OCI-M2 (cell line): ENCODE results near the gene TBX3.

Experiments used
- DNase-seq: peaks from one replicate; lab custom pipeline; 2025; ENCODE audit not compliant: unreplicated experiment; lab: John Stamatoyannopoulos, UW

TBX3 gene

DNA sequence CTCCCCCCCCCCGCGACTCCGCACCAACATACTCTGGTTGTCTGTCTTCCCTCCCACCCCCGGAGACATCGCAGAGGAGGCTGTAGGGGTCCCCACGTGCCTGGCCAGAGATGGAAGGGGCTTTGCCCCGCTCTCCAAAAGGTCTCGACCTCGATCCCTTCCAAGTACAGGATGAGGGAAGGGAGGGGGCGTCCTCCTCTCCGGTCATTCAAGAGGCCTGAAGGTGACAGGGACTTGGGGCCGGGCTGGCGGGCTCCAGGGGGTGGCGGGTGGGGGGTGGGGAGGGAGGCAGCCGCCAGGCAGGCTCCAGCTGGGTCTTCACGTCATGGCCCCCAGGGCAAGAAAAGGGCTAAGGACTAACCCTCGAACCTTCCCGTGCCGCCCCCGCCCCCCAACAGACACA is 15.1 kb downstream of the TBX3 start:
- DNase-seq, result no peak

DNA sequence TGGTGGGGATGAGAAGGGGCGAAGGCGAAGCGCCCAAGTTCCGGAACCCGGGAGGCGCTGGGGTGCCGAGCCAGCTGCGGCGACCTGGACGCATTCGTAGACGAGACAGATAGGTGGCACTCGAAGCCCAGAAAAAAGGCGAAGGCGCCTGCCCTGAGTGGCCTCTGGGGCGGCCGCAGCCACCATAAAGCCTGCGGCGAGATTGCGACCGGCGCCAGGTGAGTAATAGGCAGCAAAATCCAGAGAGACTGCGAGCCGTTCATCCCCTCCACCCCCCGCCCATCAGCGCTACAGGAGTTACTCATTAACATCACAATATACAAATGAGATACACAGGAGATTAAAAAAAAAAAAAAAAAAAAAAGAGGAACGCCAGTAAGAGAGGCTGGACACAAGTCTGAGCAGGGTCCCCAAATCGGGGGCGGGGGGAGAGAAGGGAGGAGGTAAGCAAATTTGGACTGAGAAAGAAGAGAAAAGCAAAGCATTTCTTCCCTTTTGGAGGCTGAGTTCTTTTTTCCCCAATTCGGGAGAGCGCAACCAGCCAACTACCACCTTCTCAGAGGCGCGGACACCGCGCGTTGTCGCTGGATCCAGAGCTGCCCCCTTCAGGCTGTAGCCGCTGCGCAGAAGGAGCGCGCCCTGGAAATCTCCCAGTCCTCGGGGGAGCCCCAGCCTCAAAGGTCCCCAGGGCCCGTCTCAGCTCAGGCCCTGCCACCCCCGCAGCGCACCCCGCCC is 15.7 kb downstream of the TBX3 start:
- DNase-seq, result no peak

DNA sequence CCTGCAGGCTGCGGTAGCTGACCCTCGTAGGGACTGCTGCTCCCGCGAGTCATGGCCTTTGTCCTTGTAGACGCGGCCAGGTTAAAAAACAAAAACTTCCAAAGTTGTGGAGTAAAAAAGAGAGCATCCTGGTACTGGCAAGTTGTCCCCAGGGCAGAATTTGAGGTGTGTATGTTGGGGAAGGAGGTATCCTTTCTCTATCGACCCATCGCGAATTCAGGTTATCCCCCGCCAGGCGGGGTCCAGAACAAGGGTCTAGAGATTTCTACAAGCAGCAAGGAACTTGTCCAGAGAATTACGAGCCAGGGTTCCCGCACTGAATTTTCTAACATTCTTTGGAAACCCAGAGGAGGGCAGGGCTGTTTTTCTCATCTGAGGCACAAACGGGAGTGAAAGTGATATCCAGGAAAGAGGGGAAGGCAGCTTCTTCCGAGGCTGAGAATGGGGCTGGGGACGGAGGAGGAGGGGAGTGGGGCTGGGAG is 16.3 kb downstream of the TBX3 start:
- DNase-seq, result no peak

DNA sequence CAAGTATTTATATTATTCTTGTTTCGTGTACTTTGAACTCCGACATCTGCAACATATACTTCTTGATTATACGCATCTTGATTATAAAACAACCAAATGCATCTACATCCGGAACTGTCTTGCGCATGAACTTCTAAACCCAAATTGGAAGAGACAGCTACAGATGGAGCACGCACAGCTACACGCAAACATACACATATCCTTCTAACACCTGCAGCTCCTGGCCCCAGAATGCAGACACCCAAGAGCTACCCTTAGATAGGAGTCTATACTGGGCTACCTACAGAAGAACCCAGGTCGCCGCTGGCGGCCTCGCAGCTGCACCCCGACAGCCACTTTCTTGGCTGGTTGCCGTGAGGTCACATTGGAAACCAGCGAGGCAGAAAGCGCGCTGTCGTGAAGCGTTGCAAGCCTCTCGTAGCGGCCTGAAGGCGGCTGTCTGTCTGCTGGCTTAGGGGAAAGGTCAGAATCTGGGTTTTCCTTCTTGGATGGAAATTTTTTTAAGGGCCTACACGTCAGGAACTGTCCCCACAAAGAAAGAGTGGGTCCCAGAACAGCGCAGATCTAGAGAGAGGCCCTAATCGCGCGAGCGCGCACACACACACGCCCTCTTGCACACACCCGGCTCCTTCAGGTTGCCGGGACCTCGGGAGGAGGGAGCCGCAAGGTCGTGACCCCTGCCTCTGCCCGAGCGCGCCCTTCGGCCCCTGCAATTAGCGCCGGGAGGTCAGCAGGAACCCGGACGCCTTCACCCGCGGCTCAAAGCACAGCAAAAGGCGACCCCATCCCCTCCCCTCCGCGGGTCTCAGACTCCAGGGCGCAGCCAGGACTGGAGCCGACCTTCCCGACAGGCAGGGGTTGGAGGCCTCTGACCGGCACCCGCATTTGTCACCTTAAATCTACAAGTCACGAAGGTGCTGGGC is 17.0 kb downstream of the TBX3 start:
- no peak for DNase-seq

DNA sequence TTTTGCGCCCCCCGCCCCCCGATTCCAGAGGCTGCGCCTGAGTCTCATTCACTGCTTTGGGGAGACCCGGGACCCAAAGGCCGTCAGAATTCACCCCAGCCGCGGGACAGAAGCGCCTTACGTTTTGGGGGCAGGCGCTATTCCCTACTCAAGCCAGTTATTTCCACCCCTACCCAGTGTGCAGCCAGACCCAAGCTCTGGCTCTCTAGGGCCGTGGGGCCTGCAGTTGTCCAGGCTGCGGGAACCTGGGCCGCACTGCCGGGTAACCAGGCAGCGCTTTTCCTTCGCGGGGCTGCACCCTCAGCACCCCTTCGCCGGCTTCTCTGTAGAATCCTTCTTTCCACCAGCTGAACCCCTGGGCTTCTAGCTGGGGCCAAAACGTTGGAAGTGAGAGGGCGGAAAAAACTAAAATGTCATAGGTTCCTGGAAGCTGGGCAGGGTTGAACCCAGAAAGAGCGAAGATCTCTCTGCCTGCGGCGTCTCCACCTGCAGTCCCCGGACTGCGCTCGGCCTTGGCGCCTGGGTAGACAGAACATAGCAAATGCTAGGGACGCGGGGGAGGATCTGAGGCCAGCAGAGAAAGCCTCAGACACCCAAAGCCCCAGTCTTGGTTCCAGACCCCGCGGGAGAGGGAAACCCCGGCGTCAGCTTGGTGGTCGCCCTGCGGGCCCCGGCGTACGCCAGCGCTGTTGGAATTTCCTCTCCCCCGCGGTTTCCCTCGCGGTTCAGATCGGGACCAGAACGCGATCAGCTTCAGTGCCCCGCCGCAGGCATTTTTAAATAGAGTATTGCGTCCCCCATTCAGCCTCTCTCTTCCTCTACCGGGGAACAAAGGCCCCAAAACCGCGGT is 18.3 kb downstream of the TBX3 start:
- DNase-seq, result no peak

DNA sequence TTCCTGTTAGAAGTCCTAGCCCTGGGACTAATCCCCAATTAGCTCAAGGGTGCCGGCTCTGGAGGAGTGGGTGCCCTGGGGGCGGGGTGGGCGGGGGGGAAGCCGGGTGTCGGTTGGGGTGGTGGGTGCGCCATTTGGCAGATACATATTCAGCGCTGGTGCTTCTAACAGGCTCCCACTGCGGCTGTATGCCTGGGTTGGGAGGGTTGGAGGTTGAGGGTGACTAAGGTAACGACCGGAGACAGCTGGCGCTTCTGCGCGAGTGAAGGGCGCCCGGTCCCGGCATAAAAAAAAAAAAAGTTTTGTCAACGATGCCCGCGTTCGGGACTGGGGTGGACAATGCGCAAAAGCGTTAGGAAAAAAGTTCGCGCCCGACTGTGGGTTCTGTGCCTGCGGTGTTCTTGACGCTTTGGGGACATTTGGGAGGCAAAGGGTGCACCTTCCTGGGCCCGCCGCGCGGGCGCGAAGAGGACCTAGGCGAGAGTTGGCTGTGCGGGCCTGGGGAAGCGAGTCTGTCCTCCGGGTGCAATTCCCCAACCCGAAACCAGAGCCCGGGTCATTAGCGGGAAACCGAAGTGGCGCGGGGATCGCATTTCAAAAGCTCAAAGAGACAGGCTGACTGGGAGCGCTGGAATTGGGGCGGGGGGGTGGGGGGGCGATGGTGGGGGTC is 19.2 kb downstream of the TBX3 start:
- DNase-seq, result no peak

DNA sequence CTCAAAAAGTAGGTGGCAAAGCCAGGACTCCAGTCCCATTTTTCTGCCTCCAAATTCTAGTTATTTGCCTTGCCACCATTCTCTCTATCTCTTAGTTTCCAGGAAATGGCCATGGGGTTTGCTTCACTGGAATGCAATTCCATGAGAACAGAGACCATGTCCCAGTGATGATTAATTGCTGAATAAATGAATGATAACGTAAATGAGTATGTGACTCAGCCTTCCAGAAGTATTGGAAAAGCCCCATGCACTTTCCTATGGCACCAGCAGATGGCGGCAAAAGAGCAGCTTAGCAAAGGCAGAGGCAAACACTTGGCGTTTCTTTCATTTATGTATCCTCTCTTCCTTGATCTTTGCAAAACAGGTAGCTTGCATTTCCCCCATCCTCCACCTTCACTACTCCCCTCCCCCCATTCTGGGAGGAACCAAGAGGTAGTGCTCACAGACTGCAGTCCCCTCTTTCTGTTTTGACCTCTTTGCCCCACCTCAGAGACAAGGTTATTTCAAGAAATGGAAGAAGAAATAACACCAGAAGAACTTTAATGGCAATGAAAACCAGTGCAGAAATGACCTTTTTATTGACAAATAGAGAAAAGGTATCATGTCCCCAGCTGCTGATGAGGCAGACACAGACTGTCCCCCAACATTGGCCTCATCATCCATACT is 21.3 kb downstream of the TBX3 start:
- DNase-seq, result no peak

DNA sequence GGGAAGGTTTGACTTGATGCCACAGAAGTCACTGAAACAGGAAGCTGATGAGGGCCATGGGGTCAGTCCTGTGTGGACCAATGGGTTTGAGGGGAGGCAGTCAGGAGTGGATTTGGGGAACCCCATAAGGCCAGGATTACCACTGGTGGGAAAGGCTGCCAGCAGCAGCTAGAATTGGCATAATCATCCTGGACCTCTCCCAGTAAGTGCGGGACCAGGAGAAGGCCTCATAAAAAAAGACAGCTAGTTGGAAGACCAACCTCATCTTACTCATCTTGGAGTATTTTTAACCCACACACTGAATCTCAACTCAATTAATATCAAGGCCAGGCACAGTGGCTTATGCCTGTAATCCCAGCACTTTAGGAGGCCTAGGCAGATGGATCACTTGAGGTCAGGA is 22.7 kb downstream of the TBX3 start:
- no peak for DNase-seq

DNA sequence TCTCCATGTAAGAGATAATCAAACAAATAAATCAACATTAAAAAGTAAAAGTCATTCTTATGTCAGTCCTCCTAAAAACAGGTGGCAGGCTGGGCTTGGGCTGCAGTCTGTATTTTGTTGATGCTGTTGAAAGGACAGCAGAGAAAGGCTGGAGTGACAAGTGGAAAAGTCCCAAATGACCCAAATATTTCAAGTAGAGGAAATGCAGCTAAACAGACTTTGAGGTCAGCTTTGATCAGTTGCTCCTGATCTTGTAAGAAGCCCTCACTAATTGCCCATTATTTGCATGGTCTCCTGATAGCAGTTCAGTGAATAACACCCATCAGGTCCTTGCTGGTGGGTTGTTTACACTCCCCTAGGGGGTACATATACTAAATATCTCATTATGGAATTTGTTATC is 24.9 kb downstream of the TBX3 start:
- DNase-seq, result no peak

DNA sequence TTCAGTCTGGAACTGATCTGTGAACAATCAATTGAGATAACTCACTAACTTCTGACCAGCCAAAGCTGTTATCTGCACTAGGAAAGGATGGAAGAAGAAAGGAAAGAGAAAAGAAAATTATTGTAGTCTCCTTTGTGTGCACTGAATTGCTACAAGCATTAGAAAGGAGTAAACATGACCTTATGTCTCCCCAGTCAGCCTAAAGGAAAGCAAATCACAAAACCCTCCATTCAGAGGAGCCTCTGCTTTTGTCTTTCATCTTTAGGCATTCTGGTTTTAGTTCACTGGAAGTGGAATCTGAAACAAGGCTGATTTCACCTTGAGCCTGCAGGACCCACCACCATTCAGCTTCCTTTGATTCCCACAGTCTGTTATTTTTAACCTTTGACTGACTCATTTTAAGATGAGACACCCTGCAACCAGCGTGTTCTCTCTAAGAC is 26.0 kb downstream of the TBX3 start:
- DNase-seq, result no peak

DNA sequence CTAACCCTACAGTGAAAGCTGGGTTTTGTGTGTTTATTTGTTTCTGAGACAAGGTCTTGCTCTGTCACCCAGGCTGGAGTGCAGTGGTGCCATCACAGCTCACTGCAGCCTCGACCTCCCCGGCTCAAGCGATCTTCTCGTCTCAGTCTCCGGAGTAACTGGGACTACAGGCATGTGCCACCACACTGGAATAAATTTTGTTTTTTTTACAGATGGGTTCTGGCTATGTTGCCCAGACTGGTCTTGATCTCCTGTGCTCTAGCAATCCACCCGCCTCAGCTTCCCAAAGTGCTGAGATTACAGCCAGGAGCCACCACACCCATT is 26.4 kb downstream of the TBX3 start:
- DNase-seq, result no peak

DNA sequence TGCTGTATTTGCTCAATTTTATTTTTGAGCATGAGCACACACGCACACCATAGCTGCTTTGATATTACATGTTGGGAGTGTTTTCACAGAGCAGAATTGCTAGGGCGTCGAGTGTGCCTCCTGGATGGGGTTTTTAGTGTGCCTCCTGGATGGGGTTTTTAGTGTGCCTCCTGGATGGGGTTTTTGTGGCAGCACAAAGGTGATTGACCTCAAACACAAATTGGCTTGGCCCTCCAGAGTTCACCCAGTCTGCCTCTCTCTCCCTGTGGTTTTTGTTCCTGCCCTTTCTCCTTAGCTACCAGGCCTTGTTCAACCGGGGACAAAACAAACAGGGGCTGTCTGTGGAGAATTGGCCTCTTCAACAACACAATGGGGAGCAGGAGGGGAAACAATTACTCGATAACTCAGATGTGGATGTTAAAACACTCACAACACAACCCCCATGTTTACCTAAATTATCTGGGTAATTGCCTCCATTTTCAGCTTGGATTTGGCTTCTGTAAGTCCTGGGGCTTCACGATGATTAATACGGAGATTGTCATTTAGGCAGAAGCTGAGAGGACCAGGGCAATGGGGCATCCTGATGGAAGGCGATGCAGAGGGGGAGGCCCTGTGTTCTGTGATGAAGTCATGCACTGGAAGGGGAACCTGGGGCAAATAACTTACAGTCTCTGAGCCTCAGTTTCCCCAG is 26.9 kb downstream of the TBX3 start:
- DNase-seq, result no peak

DNA sequence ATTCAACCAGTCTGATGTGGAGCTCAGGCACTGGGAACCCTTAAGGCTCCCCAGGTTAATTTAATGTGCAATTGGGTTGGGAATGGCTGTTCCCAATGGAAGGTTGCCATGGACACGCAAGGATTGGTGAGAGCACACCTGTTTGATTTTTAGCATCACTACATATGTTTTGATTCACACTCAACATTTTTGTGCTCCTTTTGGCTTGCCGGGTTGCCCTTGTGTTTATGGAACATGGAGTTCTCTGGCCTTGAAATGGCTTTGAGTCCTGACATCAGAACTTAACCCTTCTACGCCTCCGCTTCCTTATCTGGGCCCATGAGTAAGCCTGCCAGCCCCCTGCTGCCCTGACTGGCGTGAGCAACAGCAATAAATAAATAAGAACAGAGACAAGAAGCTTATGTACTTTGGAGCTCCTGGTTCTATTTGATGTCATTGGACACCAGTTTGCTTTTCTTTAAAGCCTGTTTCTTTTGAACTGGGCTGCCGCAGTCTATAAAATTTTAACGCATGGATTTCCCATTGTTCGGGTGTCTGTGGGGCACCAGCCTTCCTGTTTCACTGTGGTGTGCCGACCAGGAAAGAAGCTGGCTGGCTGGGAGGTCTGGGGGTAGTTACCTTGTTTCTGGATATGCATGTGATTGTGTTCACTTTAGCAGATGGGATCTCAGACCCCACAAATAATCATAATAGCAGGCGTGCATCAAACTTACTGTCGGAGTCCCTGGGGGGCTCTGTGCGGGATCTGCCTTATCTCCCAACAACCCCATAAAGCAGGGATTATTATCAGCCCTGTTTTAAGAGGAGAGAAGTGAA is 27.8 kb downstream of the TBX3 start:
- no peak for DNase-seq

DNA sequence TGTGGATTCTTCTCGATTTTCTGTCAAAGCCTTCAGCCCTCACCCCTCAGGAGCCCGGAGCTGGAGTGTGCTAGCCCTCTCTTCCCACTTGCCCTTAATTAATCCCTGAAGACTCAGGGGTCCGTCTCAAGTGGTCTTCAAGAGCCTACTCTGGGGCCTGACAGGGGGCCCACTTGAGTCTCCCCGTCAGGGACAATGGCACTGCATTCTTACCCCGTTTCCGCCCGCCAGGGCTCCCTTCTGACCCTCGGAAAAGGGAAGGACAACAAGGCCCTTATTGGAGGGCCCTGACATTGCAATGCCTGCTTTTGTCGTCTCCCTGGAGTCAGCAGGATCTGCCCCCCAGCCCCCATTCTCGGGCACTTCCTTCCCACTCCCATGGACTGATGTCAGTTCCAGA is 34.4 kb downstream of the TBX3 start:
- no peak for DNase-seq

DNA sequence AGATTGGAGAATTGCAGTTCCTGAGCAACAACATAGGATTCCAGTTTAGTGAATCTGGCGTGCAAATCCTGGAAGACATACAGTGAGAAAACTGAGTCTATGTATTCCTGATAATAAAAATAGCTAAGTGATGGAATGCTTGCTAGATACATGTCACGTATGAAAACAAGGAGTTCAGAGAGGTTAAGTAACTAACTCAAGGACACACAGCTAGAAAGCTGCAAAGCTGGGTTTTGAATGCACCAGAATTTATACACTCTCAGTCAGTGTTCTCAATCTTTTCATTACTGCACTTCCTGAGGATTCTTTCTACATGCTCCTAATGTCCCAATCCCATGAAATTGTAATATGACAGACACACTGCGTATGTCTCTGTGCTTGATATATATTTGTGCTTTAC is 35.3 kb downstream of the TBX3 start:
- no peak for DNase-seq

DNA sequence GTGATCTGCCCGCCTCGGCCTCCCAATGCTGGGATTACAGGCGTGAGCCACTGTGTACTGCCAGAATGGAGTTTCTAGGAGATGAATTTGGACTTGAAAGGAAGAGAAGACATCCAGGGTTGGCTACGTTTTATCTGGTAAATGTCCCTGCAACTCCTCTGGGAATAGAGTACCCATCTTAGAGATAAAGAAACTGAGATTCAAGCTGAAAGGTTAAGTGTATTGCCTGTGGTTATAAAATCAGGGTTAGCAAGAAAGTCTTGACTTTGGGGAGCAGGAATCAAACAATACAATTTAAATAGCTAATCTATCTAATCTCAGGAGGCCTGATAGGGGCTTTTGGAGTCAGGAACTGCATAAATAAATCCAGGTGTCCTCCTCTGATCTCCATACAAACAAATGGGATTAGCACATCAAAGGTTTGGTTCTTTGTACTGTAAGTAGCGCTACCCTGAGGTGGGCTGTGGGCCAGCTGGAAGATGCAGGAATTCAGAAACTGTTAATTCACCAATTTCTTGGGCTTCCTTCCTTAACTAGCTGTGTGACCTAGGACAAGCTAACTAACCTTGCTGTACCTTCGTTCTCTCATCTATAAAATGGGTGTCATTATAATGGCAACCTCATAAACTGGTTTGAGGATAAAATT is 45.1 kb downstream of the TBX3 start:
- DNase-seq, result no peak

DNA sequence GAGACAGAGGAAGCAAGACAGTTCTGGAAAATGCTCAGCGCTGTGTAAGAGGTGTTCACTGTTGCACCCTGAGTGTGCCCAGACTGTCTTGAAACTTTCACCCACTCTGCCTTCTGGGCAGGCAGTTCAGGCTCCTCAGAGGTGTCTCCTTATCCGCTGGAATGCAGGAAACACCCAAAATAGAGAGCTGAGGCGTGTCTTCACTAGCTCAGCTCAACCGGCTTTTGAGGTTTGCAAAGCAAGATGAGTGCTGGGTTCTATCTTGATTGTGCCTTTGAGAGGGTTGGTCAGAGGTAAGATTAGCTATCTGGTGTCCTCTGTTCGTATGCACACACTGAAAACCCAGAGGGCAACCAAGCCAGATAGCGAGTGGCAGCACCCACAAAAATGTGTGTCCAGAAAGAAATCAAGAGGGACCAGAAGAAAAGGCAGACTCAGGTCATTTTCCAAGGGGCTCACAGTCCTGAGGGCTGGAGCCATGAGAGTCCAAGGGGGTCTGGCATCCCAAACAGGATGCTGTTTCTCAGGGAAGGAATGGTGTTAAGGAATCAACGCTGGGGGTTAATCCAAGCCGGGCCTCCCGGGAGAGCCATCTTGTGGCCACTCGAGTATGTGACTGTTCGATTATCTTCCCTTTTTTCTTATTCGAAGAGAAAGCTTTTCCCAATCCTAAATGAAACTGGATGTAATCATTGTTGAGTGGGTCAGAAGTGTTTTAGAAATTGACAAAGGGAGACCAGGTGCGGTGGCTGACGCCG is 47.1 kb downstream of the TBX3 start:
- no peak for DNase-seq

DNA sequence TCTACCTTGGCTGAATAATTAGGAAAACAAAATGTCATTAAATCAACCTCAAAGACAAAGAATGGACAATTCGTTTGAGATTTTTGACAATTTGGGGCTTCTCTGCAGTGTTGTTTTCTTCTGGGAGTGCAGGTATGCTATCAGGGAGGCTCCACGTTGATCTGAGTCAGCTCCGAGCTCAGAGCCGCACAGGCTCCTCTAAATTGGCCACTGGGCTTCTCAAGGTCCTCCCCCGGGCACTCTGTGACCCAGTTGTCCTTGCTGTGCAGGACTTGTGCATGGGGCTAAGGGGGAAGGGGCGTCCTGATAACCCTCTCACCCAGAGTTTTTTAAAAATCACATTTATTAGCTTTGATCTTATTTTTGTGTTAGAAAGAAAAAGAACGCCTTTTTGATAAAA is 52.7 kb downstream of the TBX3 start:
- DNase-seq, result no peak
